Skeletal muscle tissue (tissue), 4 donors: ENCODE data around the gene PIGW. TPM values are rescaled to one million over a fixed set of nuclear protein-coding genes. Genes with fewer than 3 reads are reported as not detected.

Source experiments
- H3K27ac ChIP-seq: one replicate; pipeline ENCODE4 v1.7.0; 2013; ENCODE audit warnings: mild to moderate bottlenecking, low read depth, low read length, inconsistent platforms
- H3K27me3 ChIP-seq, 3 donors: one replicate each; pipeline ENCODE4 v1.7.0; 2013; ENCODE audit warnings: low read length in 3 of 3; ENCODE audit not compliant: control insufficient read depth in 3 of 3, insufficient read depth in 3 of 3
- H3K36me3 ChIP-seq, 3 donors: one replicate each; pipeline ENCODE4 v1.7.0; 2013; ENCODE audit warnings: low read length in 3 of 3; ENCODE audit not compliant: control insufficient read depth in 3 of 3, insufficient read depth in 3 of 3
- H3K4me1 ChIP-seq, 3 donors: one replicate each; pipeline ENCODE4 v1.7.0; 2013; ENCODE audit warnings: low read length in 3 of 3, mild to moderate bottlenecking in 3 of 3; ENCODE audit not compliant: control insufficient read depth in 3 of 3, insufficient read depth in 3 of 3
- H3K4me3 ChIP-seq, 3 donors: one replicate each; pipeline ENCODE4 v1.7.0; 2013; ENCODE audit warnings: low read length in 3 of 3
- H3K9ac ChIP-seq, 3 donors: one replicate each; pipeline ENCODE4 v1.7.0; 2013; ENCODE audit warnings: low read length in 3 of 3, mild to moderate bottlenecking in 3 of 3, moderate library complexity in 2 of 3, low read depth in 1 of 3
- H3K9me3 ChIP-seq, 3 donors: one replicate each; pipeline ENCODE4 v1.7.0; 2013; ENCODE audit warnings: low read length in 3 of 3; ENCODE audit not compliant: control insufficient read depth in 3 of 3
- total RNA-seq: library from RNA; depleted of rRNA; stranded (reverse); fragments of >200 nt; gene quantifications from one replicate; pipeline ENCODE4 v1.2.3, GENCODE V29; 2014
- donor health status: Osteomylitis.

The PIGW gene
- total RNA-seq, 1 donor from 2014 or later, result 4.7 TPM

DNA sequence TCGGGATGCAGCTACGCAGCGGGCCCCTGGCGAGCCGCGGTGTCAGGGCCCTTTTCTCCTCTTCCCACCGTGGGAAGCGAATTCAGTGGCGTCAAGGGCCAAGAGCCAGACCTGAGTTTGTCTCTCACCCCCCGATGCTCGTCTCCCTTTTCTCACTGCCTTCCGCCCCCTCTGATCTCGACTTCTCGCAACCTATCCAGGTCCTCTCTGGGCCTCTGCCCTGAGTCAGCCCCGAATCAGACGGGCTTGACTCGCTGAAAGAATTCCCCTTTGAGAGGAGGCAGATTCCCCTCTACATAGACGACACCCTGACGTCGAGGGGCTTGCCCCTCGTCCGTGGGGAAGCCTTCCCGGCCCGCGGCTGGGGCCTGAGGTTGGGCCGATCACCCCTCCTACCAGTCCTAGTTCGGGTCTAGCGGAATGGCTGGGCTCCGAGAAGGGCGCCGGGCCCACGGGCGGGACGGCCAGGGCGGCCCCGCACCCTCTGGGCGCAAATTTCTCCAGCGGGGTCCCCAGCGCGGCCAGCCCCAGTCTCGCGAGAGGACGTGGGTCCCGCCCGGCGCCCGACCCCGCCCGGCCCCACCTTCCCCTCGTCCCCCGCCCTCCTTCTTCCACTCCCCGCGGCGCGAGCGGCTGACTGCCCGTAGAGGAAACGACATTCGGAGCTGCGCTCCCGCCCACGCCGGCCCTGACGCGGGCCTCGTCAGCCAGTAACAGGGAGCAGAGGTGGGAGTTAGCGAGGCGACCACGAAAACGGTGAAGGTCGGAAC is 9.7 kb downstream of the PIGW start, which contains the start of gene GGNBP2:
GGNBP2 (plus strand) TSS at position 613 of the 770 bp plus-strand sequence. CDS start 806 bp downstream, outside the sequence.
- Histone ChIP-seq H3K27me3 (no peaks in the 10 kb centered on the region), H3K36me3 (no peaks in the 10 kb centered on the region), H3K27ac (peak within 1 kb of the TSS; percentile 100), H3K4me3 (peak within 1 kb of the TSS; percentile 95 to 99 (median 99)), H3K9ac (peak within 1 kb of the TSS; percentile 100), H3K4me1 (peaks cover 30 to 40% (median 34%) of the 10 kb centered on the region in 3 donors), H3K9me3 (no peaks in the 10 kb centered on the region)

GRCh38 chr17:36545077-36545464 is 10.3 kb downstream of the PIGW start:
- peaks cover 30 to 40% (median 34%) of the 10 kb centered on the region in 3 donors for H3K4me1 ChIP-seq

DNA sequence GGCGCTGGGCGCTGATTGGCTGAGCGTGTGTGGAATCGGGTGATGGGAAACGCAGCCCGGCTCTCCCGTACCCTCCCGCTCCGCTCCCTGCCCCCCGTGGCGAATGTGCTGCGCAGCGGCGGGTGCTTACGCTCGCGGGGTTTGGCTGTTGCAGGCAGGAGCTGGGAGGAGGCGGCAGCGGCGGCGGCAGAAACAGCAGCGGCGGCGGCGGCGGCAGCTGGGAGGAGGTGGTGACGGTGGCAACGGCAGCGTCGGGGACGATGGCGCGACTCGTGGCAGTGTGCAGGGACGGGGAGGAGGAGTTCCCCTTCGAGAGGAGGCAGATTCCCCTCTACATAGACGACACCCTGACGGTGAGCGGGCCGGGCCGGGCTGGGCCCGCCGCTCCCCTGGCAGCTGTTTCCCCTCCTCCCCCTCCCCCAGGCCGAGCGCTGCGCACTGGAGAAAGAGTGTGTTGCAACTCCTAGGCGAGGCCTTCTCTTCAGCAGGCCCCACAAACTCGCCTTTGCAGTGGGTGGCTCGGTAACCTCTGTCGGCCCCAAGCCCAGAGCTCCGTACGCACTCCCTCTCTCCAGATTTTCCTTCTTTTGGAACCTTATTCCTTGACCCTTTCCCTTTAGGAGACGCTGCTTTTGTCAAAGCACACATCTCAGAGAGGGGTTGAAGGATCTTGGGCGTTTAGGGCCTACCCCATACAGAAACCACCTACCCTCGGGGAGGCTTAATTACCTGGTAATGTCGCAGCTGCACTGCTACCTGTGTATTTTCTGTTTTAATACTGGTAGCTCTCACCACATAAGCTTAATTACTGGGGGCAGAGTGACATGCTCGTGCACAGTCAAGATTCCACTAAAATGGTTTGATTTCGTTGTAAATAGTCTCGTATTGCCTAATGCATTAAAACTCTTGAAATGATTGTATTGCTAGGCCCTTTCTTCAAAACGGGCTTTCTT is 11.0 kb downstream of the PIGW start:
- Histone ChIP-seq H3K27me3 (no peaks in the 10 kb centered on the region), H3K9me3 (no peaks in the 10 kb centered on the region), H3K36me3 (no peaks in the 10 kb centered on the region), H3K4me3 (peak overlapping the region; percentile 80 to 88 (median 85)), H3K9ac (peak overlapping the region; percentile 81 to 97 (median 90)), H3K4me1 (peaks cover 30 to 40% (median 34%) of the 10 kb centered on the region in 3 donors), H3K27ac (peak overlapping the region; percentile 100)

More at GRCh38 chr17:36545077-36545464, 10.3 kb downstream of the PIGW start:
- no peaks in the 10 kb centered on the region for H3K27me3 ChIP-seq
- peak overlapping the region; percentile 100 for H3K27ac ChIP-seq
- no peaks in the 10 kb centered on the region for H3K9me3 ChIP-seq
- no peaks in the 10 kb centered on the region for H3K36me3 ChIP-seq
- peak overlapping the region; percentile 94 to 99 (median 99) for H3K4me3 ChIP-seq
- H3K9ac ChIP-seq, result peak overlapping the region; percentile 100

GRCh38 chr17:36546418-36547093 is 11.8 kb downstream of the PIGW start:
- peaks cover 30 to 40% (median 34%) of the 10 kb centered on the region in 3 donors for H3K4me1 ChIP-seq
- H3K27me3 ChIP-seq, result no peaks in the 10 kb centered on the region
- H3K9ac ChIP-seq, result peak overlapping the region; percentile 81 to 97 (median 90)
- peak overlapping the region; percentile 100 for H3K27ac ChIP-seq
- no peaks in the 10 kb centered on the region for H3K36me3 ChIP-seq
- peak overlapping the region; percentile 80 to 88 (median 85) for H3K4me3 ChIP-seq
- H3K9me3 ChIP-seq, result no peaks in the 10 kb centered on the region

GRCh38 chr17:36547776-36548175 is 13.0 kb downstream of the PIGW start:
- Histone ChIP-seq H3K9me3 (no peaks in the 10 kb centered on the region), H3K36me3 (no peaks in the 10 kb centered on the region), H3K27me3 (no peaks in the 10 kb centered on the region), H3K27ac (no peak overlapping the region), H3K4me3 (peak overlapping the region in 1 of 3 donors; percentile 85), H3K4me1 (peaks cover 30 to 40% (median 34%) of the 10 kb centered on the region in 3 donors), H3K9ac (peak overlapping the region; percentile 0 to 34 (median 13))

DNA sequence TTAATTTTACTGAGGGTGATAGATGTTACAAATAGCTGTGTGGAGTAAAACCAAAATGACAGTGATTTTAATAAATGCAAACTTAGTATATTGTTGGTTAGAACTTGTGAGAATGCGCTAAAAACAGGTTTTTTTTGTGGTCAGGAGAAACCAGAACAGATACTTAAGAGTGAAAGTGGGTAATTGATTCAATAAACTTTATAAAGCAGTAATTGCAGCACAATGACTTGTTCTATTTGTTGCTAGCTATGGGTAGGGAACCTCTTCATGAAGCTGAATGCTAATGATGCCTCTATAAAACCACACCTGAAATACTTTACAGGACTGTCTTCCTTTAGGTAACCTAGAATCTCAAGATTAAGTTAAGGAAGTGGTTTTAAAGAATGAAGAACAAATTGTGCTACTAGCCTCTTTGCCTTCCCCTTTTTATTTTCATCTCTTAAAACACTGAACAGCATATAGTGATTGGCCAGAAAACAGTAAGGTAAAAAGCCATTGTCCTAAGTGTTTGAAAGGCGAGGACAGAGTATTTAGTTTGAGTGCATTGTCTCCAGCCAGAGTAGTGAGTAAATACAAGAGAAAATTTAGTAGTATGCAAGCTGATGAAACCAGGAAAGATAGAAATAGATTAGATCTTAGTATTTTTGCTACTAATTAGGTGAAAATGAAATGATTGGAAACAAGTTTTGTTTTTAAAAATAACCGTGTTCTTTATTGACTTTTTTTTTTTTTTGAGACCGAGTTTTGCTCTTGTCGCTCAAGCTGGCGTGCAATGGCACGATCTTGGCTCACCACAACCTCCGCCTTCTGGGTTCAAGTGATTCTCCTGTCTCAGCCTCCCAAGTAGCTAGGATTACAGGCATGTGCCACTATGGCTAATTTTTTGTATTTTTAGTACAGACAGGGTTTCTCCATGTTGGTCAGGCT is 16.0 kb downstream of the PIGW start:
- H3K27ac ChIP-seq, result no peak overlapping the region
- no peak overlapping the region for H3K4me3 ChIP-seq
- no peaks in the 10 kb centered on the region for H3K27me3 ChIP-seq
- no peak overlapping the region for H3K9ac ChIP-seq
- H3K36me3 ChIP-seq, result peaks cover 2 to 5% (median 5%) of the 10 kb centered on the region in 3 donors
- H3K4me1 ChIP-seq, result peaks cover 24 to 26% (median 25%) of the 10 kb centered on the region in 3 donors
- no peaks in the 10 kb centered on the region for H3K9me3 ChIP-seq

DNA sequence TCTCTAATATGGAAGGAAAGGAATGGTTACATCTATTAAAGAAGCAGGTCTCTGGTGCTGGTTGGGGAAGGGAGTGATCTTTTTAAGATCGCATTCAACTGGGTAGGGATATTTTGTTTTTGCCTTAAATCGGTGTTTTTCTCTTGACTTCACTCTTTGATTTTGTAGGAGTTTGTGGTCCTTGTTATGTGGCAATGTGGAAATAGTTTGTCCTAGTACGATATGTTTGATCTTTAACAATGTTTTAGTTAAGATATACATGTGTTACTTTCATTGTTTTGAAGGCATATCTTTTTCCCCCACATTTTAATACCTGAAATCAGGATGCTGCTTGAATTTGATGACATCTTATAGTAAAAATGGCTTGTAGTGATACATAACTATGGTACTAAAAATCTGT is 18.7 kb downstream of the PIGW start:
- Histone ChIP-seq H3K9me3 (no peaks in the 10 kb centered on the region), H3K27ac (no peak overlapping the region), H3K9ac (no peak overlapping the region), H3K36me3 (peaks cover 8 to 25% (median 14%) of the 10 kb centered on the region in 3 donors), H3K4me1 (no peaks in the 10 kb centered on the region), H3K27me3 (no peaks in the 10 kb centered on the region), H3K4me3 (no peak overlapping the region)

- H3K9ac ChIP-seq, result no peak overlapping the region
- peaks cover 19 to 45% (median 39%) of the 10 kb centered on the region in 3 donors for H3K36me3 ChIP-seq
- no peaks in the 10 kb centered on the region for H3K27me3 ChIP-seq
- no peak overlapping the region for H3K4me3 ChIP-seq
- no peak overlapping the region for H3K27ac ChIP-seq
- no peaks in the 10 kb centered on the region for H3K9me3 ChIP-seq
- no peaks in the 10 kb centered on the region for H3K4me1 ChIP-seq
These were observed 31.3 kb downstream of the PIGW start for GRCh38 chr17:36566081-36566480.
